HG03103 (cell line): ENCODE measurements around the gene TRIM39.

Experiments
- ATAC-seq: cut with Tn5 transposase; IDR thresholded peaks from one replicate; pipeline ENCODE4 v1.9.1; 2021; ENCODE audit warnings: low read depth; ENCODE audit not compliant: unreplicated experiment

Gene TRIM39

DNA sequence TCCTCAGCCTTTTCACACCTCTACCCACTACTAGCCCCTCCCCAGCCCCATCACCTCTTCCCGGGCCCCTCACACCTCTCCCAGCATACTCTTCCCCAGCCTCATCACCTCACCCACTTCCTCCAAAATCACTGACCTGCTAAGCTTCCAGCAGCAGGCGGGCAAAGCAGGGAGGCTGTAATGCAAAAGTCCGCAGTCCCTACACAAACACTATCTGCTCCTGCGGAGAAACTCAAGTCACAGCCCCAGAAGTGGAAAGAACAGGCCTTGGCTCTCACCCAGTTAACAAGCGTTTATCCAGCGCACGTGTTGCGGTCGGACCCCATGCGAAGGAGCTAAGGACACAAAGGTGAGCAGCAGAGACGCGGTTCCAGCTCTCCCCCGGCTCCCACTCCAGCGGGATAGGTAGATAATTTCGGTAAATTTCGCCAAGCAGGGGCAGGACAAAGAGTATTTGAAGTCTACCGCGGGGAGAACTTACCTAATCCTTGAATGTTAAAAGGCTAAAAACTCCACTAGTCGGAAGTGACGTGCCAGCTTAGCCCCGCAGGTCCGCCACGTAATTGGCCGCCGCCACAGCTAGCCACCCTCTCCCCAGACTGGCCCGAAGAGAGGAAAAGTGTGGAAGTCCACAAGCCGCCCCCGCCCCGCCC is 728 bp upstream of the TRIM39 start:
- peak; percentile 37 for ATAC-seq

GRCh38 chr6:30327232-30327746 is 562 bp downstream of the TRIM39 start:
- ATAC-seq = no peak

GRCh38 chr6:30328397-30328796 is 1.7 kb downstream of the TRIM39 start:
- no peak for ATAC-seq

GRCh38 chr6:30329331-30329730 is 2.6 kb downstream of the TRIM39 start:
- no peak for ATAC-seq

- ATAC-seq = no peak
These were observed 5.3 kb downstream of the TRIM39 start for GRCh38 chr6:30331981-30332380.

- no peak for ATAC-seq
These were observed 7.5 kb downstream of the TRIM39 start for GRCh38 chr6:30334075-30334783.

- ATAC-seq = no peak
These were observed 13.9 kb downstream of the TRIM39 start for GRCh38 chr6:30340589-30341054.

DNA sequence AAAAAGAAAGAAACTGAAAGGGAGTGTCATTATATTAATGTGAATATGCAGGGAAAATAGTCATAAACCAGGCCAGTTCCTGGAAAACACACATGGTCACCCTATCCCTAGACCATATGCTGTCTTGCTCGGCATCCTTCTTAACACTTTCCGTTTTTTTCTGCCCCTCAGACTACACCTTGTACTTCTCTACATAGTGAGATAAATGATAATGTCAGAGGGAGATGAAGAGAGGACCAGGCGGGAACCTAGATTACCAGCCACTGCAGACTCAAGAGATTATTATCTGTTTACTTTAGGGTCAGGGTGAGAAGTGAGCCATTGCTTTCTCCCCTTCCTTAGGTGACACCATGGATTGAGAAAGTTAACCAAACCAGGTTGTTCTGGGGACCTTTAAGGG is 14.5 kb downstream of the TRIM39 start:
- no peak for ATAC-seq

DNA sequence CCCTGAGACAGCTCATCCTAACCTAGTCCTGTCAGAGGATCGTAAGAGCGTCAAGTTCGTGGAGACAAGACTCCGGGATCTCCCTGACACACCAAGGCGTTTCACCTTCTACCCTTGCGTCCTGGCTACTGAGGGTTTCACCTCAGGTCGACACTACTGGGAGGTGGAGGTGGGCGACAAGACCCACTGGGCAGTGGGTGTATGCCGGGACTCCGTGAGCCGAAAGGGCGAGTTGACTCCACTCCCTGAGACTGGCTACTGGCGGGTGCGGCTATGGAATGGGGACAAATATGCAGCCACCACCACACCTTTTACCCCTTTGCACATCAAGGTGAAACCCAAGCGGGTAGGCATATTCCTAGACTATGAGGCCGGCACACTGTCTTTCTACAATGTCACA is 15.0 kb downstream of the TRIM39 start:
- ATAC-seq = no peak

GRCh38 chr6:30344191-30344867 is 17.6 kb downstream of the TRIM39 start:
- ATAC-seq = no peak

DNA sequence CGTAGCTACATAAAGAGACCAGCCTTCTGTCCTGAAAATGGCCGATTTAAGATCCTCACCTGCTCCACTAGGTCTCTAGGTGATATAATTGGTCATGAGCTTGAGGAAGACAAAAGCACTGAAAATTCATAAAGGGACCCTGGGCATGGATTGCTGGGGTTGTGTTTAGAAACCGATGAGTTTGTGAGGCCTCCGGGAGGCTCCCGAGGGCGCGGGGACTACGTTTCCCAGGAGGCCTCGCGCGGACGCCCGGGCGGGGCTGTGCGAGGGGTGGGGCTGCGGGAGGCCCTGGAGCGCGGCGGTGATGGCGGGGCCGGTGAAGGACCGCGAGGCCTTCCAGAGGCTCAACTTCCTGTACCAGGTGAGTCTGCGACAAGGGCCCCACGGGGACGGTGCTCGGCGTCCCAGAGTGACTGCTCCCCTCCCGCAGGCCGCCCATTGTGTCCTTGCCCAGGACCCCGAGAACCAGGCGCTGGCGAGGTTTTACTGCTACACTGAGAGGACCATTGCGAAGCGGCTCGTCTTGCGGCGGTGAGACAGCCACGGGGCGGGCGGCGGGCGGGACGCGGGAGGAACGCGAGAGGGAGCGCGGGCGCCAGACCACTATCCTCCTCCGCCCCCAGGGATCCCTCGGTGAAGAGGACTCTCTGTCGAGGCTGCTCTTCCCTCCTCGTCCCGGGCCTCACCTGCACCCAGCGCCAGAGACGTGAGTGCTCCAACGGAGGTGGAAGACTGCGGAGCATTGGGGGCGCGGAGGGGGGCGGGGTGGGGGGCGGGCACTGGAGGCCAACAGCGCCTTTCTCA is 18.3 kb downstream of the TRIM39 start, which contains the start of gene RPP21:
RPP21 (plus strand) TSS at position 289 of the 804 bp plus-strand sequence; CDS start at position 305, 16 bp downstream.
- ATAC-seq = peak; percentile 90

GRCh38 chr6:30345852-30346251 is 19.1 kb downstream of the TRIM39 start:
- no peak for ATAC-seq

- ATAC-seq = no peak
These were observed 22.2 kb downstream of the TRIM39 start for GRCh38 chr6:30348957-30349356.

DNA sequence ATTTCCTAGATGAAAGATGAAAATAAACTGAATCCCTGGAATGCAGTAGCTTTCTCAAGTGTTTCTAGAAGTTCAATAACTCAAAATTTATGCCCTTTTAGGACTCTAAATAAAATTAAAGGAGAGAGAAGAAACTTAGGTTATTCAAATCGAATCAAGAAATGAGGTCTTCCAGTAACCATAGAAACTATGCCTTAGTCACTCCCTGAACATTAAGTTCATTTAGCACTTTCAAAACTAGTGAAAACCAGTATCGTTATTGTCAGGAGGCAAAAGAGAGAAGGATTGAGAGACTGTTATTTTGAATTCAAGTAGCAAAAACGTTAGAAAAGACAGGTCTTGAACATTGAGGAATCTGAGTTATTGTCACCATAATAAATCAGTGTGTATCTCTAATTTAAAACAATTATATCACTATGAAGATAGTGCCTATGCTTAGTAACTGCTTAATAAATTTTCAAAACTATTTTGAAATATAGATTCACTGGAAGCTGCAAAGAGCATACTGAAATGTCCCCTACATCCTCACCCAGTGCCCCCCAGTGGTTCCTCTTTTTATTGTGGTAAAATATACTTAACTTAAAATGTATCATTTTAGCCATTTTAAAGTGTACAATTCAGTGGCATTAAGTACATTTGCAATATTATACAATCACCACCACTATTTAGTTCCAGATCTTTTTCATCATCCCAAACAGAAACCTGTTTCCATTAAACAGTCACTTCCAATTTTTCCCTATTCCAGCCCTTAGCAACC is 22.9 kb downstream of the TRIM39 start:
- ATAC-seq = no peak

- ATAC-seq = no peak
These were observed 23.8 kb downstream of the TRIM39 start for GRCh38 chr6:30350524-30350923.

- ATAC-seq = no peak
These were observed 25.8 kb downstream of the TRIM39 start for GRCh38 chr6:30352550-30352949.

GRCh38 chr6:30355281-30355680 is 28.6 kb downstream of the TRIM39 start:
- ATAC-seq = no peak

GRCh38 chr6:30356536-30356935 is 29.8 kb downstream of the TRIM39 start:
- ATAC-seq = no peak

DNA sequence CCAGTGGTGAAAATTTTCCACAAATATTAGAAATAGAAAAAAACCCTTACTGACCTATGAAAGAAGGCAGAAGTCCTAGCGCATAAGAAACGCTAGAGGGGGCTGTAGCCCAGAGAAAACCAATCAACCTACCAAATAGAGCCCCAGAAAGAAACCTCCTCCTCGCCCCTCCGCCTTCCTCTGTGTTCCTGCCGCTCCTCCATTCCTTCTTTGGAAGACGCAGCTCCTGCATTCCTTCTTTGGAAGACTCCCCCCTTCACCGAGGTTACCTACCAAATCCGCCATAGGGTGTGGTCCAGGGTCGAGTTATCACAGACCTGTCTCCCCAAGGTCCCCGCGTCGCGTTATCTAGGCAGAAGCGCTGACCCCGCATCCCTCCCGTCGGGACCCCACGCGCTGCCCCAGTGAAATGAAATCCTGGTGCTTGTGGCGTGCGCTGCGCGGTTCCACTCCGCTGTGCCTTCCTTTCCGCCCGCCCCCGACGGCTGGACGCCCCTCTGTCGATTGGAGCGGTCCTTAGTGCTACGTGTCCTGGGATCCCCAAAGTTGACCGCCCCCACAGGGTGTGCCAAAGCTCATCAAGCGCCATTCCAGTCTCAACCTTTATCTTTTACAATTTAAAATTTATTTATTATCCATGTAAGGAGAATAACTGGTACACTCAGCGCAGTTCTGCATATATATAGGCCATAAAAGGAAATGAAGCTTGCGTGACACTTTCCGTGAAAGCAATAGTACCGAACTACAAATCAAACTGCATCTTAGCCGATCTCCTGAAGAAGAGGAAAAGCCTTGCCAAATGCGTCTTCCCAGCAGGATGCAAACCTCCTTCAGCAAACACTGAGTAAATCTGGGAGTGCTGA is 31.2 kb downstream of the TRIM39 start:
- no peak for ATAC-seq
